HCT116 (cell line): ENCODE measurements around the gene GPR37. TPM values are rescaled to one million over a fixed set of nuclear protein-coding genes. Genes with fewer than 3 reads are reported as not detected.

Experiments
- ATAC-seq: fragments of 200-7000 bp; cut with Tn5 transposase; 2 replicates; pipeline ENCODE4 v1.9.1; 2020; ENCODE audit warnings: mild to moderate bottlenecking, moderate library complexity
- BruUV-seq: library from RNA; stranded (reverse); fragments of 400-500 nt; replicated peaks from 2 replicates; lab custom pipeline; 2021; lab: Mats Ljungman, UMichigan
- CTCF ChIA-PET: fragments of 300-600 bp; sonication (Branson Sonifier 250); formaldehyde crosslinking; loops from one replicate; lab custom pipeline; 2021; ENCODE audit warnings: antibody characterized with exemption; lab: Charles Lee
- POLR2A ChIA-PET: fragments of 300-600, 350-600 bp; sonication (Branson Sonifier 250); formaldehyde crosslinking; loops from one replicate; lab custom pipeline; 2021; ENCODE audit warnings: antibody characterized with exemption; lab: Charles Lee
- RAD21 ChIA-PET, 2 experiments: fragments of 300-600 bp; sonication (Branson Sonifier 250); formaldehyde crosslinking; loops; one replicate each; lab custom pipeline; 2023; ENCODE audit warnings: low total read pairs in 2 of 2; ENCODE audit not compliant: uncharacterized antibody in 2 of 2, unreplicated experiment in 2 of 2, low non-redundant PET in 1 of 2; lab: Charles Lee
- DNase-seq: peaks from one replicate; pipeline ENCODE4 v3.0.0-alpha.2; 2010; ENCODE audit warnings: low read depth, low spot score
- H2AFZ ChIP-seq: fragments of 200-600 bp; shearing (Covaris generic), sonication (generic); 2 replicates; pipeline ENCODE4 v1.6.1; 2017; ENCODE audit warnings: low read depth, mixed run types, mixed read lengths, antibody characterized with exemption, low read length; ENCODE audit not compliant: poor library complexity, severe bottlenecking
- H3K27ac ChIP-seq: 2 replicates; pipeline ENCODE4 v1.5.1; 2012; ENCODE audit warnings: low read depth, low read length
- H3K27me3 ChIP-seq: fragments of 200-600 bp; sonication (generic); 2 replicates; pipeline ENCODE4 v1.6.1; 2016; ENCODE audit warnings: mixed run types, low read length, mixed read lengths; ENCODE audit not compliant: insufficient read depth
- H3K36me3 ChIP-seq, 2 experiments: fragments of 200-500 bp in 1 of 2; fragments of 200-600 bp in 1 of 2; sonication (Bioruptor generic) in 1 of 2; sonication (generic) in 1 of 2; 2 replicates each; pipeline versions ENCODE4 v1.5.1 to v1.6.1; 2014 to 2016; ENCODE audit warnings: low read length in 2 of 2, inconsistent platforms in 1 of 2, mixed read lengths in 1 of 2, mixed run types in 1 of 2; ENCODE audit not compliant: insufficient read depth in 2 of 2, control insufficient read depth in 1 of 2
- H3K4me1 ChIP-seq, 2 experiments: fragments of 200-600 bp in 1 of 2; sonication (generic) in 1 of 2; 2 replicates each; pipeline versions ENCODE4 v1.5.1 to v1.6.1; 2012 to 2017; ENCODE audit warnings: low read length in 2 of 2, inconsistent platforms in 1 of 2, mild to moderate bottlenecking in 1 of 2, mixed read lengths in 1 of 2, mixed run types in 1 of 2, moderate library complexity in 1 of 2; ENCODE audit not compliant: insufficient read depth in 2 of 2, control insufficient read depth in 1 of 2
- H3K4me2 ChIP-seq: fragments of 200-600 bp; sonication (generic); 2 replicates; pipeline ENCODE4 v1.6.1; 2017; ENCODE audit warnings: mixed run types, low read length, mixed read lengths
- H3K4me3 ChIP-seq, 2 experiments: fragments of 200-600 bp in 1 of 2; sonication (generic) in 1 of 2; replicated peaks in 1 of 2; 2 replicates each; pipeline ENCODE4 v1.5.1; 2011 to 2016; ENCODE audit warnings: low read length in 2 of 2, control low read depth in 1 of 2, low read depth in 1 of 2, mild to moderate bottlenecking in 1 of 2, mixed read lengths in 1 of 2, mixed run types in 1 of 2
- H3K79me2 ChIP-seq: fragments of 200-600 bp; sonication (generic); 2 replicates; pipeline ENCODE4 v1.6.1; 2017; ENCODE audit warnings: mild to moderate bottlenecking, mixed run types, low read length, moderate library complexity, mixed read lengths; ENCODE audit not compliant: insufficient read depth
- H3K9ac ChIP-seq: fragments of 200-600 bp; sonication (generic); 2 replicates; pipeline ENCODE4 v1.6.1; 2016; ENCODE audit warnings: low read length, mixed read lengths
- H3K9me2 ChIP-seq: fragments of 200-600 bp; sonication (generic), shearing (Covaris generic); 2 replicates; pipeline ENCODE4 v1.6.1; 2017; ENCODE audit warnings: mixed run types, mild to moderate bottlenecking, moderate library complexity; ENCODE audit not compliant: insufficient read depth
- H3K9me3 ChIP-seq, 2 experiments: fragments of 200-500 bp in 1 of 2; fragments of 200-600 bp in 1 of 2; sonication (Bioruptor generic) in 1 of 2; sonication (generic) in 1 of 2; 2 replicates each; pipeline ENCODE4 v1.6.1; 2014 to 2017; ENCODE audit warnings: low read length in 2 of 2, mixed read lengths in 2 of 2, inconsistent platforms in 1 of 2, low read depth in 1 of 2, mild to moderate bottlenecking in 1 of 2, mixed run types in 1 of 2, moderate library complexity in 1 of 2; ENCODE audit not compliant: control insufficient read depth in 1 of 2, insufficient read depth in 1 of 2
- H4K20me1 ChIP-seq: fragments of 200-600 bp; sonication (generic), shearing (Covaris generic); 2 replicates; pipeline ENCODE4 v1.6.1; 2017; ENCODE audit warnings: mixed run types, mild to moderate bottlenecking, moderate library complexity; ENCODE audit not compliant: insufficient read depth
- ATF3 ChIP-seq: IDR thresholded peaks from 2 replicates; pipeline ENCODE4 v1.6.1; 2012
- CBX3 ChIP-seq: IDR thresholded peaks from 2 replicates; pipeline ENCODE4 v1.6.1; 2012; ENCODE audit warnings: low read depth
- CEBPB ChIP-seq: IDR thresholded peaks from 2 replicates; pipeline ENCODE4 v1.6.1; 2012; ENCODE audit warnings: low read depth
- EGR1 ChIP-seq: IDR thresholded peaks from 2 replicates; pipeline ENCODE4 v1.6.1; 2012; ENCODE audit warnings: low read depth
- ELF1 ChIP-seq: IDR thresholded peaks from 2 replicates; pipeline ENCODE4 v1.6.1; 2012; ENCODE audit warnings: low read depth, borderline replicate concordance
- FOSL1 ChIP-seq: IDR thresholded peaks from 2 replicates; pipeline ENCODE4 v1.6.1; 2012; ENCODE audit warnings: low read depth
- JUND ChIP-seq: IDR thresholded peaks from 2 replicates; pipeline ENCODE4 v1.6.1; 2012
- MAX ChIP-seq: IDR thresholded peaks from 2 replicates; pipeline ENCODE4 v1.6.1; 2012
- POLR2A ChIP-seq: IDR thresholded peaks from 2 replicates; pipeline ENCODE4 v1.7.0; 2011; ENCODE audit warnings: borderline replicate concordance; ENCODE audit not compliant: insufficient read depth, insufficient read length; ENCODE audit errors: extremely low read depth
- POLR2AphosphoS5 ChIP-seq: IDR thresholded peaks from 2 replicates; pipeline ENCODE4 v1.6.1; 2011; ENCODE audit warnings: mild to moderate bottlenecking, low read depth, low read length, moderate library complexity
- RAD21 ChIP-seq: IDR thresholded peaks from 2 replicates; pipeline ENCODE4 v1.6.1; 2012; ENCODE audit warnings: low read depth, mild to moderate bottlenecking
- REST ChIP-seq: IDR thresholded peaks from 2 replicates; pipeline ENCODE4 v1.6.1; 2012; ENCODE audit warnings: low read depth
- SIN3A ChIP-seq: IDR thresholded peaks from 2 replicates; pipeline ENCODE4 v1.6.1; 2012; ENCODE audit warnings: low read depth
- SP1 ChIP-seq: IDR thresholded peaks from 2 replicates; pipeline ENCODE4 v1.6.1; 2012; ENCODE audit warnings: low read depth
- SRF ChIP-seq: IDR thresholded peaks from 2 replicates; pipeline ENCODE4 v1.6.1; 2012; ENCODE audit warnings: low read depth
- TCF7L2 ChIP-seq: IDR thresholded peaks from 2 replicates; pipeline ENCODE4 v1.7.0; 2011; ENCODE audit warnings: borderline replicate concordance, inconsistent platforms; ENCODE audit not compliant: insufficient read depth, insufficient read length; ENCODE audit errors: extremely low read depth
- YY1 ChIP-seq: IDR thresholded peaks from 2 replicates; pipeline ENCODE4 v1.6.1; 2011; ENCODE audit warnings: low read length, low read depth, moderate library complexity, mild to moderate bottlenecking; ENCODE audit not compliant: insufficient replicate concordance; ENCODE audit errors: extremely low read depth
- ZFX ChIP-seq: fragments of 450-650 bp; IDR thresholded peaks from 2 replicates; pipeline ENCODE4 v1.6.1; 2017
- ZNF274 ChIP-seq: fragments of 200-500 bp; sonication (Bioruptor generic); IDR thresholded peaks from 2 replicates; pipeline ENCODE4 v1.6.1; 2014; ENCODE audit warnings: mild to moderate bottlenecking, low read depth, low read length, inconsistent platforms
- intact Hi-C: fragments of 100-400 bp; cut with micrococcal nuclease; formaldehyde crosslinking; loops from 2 replicates; pipeline ENCODE4 v1.10.0; 2022
- total RNA-seq: library from RNA; stranded (reverse); gene quantifications from one replicate; pipeline ENCODE4 v1.2.1, GENCODE V29; 2021; ENCODE audit not compliant: unreplicated experiment
- TF ChIP-seq, protein P1 (sequence below), 3 experiments: fragments of 200-600 bp in 1 of 3; sonication (generic) in 1 of 3; IDR thresholded peaks in 2 of 3; conservative IDR thresholded peaks in 1 of 3; 2 replicates each; pipeline ENCODE4 v1.5.1; 2012 to 2017; ENCODE audit warnings: low read depth in 2 of 3, low read length in 2 of 3, antibody characterized with exemption in 1 of 3, borderline replicate concordance in 1 of 3, control low read depth in 1 of 3, mild to moderate bottlenecking in 1 of 3, mixed read lengths in 1 of 3, mixed run types in 1 of 3, moderate library complexity in 1 of 3; ENCODE audit not compliant: insufficient read depth in 1 of 3

The GPR37 gene
- total RNA-seq, 1 experiment from 2014 or later, result 2.2 TPM

GRCh38 chr7:124777268-124777667, 11.7 kb upstream of the GPR37 start:
- no peaks in the 10 kb centered on the region for H3K9me3 ChIP-seq
- H3K9me2 ChIP-seq, result no peaks in the 10 kb centered on the region
- TF ChIP-seq TCF7L2 (no peak), JUND (no peak), SIN3A (no peak), FOSL1 (no peak), CEBPB (no peak), EGR1 (no peak), POLR2A (no peak), YY1 (no peak), REST (no peak), RAD21 (no peak), SRF (no peak), POLR2AphosphoS5 (no peak), ZNF274 (no peak), MAX (no peak), ZFX (no peak), ATF3 (no peak), SP1 (no peak), ELF1 (no peak), CBX3 (no peak)
- TF ChIP-seq, protein P1, sequence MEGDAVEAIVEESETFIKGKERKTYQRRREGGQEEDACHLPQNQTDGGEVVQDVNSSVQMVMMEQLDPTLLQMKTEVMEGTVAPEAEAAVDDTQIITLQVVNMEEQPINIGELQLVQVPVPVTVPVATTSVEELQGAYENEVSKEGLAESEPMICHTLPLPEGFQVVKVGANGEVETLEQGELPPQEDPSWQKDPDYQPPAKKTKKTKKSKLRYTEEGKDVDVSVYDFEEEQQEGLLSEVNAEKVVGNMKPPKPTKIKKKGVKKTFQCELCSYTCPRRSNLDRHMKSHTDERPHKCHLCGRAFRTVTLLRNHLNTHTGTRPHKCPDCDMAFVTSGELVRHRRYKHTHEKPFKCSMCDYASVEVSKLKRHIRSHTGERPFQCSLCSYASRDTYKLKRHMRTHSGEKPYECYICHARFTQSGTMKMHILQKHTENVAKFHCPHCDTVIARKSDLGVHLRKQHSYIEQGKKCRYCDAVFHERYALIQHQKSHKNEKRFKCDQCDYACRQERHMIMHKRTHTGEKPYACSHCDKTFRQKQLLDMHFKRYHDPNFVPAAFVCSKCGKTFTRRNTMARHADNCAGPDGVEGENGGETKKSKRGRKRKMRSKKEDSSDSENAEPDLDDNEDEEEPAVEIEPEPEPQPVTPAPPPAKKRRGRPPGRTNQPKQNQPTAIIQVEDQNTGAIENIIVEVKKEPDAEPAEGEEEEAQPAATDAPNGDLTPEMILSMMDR (IDR thresholded peaks at IDR 0.05 in 2 of 3, conservative IDR thresholded peaks at IDR 0.05 in 1 of 3; ENCODE audit: borderline replicate concordance in 1 of 3, insufficient read depth in 1 of 3, low read depth in 2 of 3, low read length in 2 of 3), result no peak
- intact Hi-C loops, result loop anchor here (10.0 kb wide), 1 partner anchor 502 kb away; no protein-coding TSS in a partner anchor
- H3K4me2 ChIP-seq, result no peak overlapping the region
- no peak overlapping the region for H2AFZ ChIP-seq
- no peaks in the 10 kb centered on the region for H3K36me3 ChIP-seq
- no peaks in the 10 kb centered on the region for H3K27me3 ChIP-seq
- no peak overlapping the region for H3K27ac ChIP-seq
- no peaks in the 10 kb centered on the region for H3K79me2 ChIP-seq
- ChIA-PET CTCF (no interaction called here), POLR2A (no interaction called here), RAD21 (no interaction called here)
- BruUV-seq, result no TSS peak
- no peak overlapping the region for H3K4me3 ChIP-seq
- ATAC-seq (no peak), DNase-seq (no peak)
- no peaks in the 10 kb centered on the region for H3K4me1 ChIP-seq
- H4K20me1 ChIP-seq, result no peaks in the 10 kb centered on the region
- H3K9ac ChIP-seq, result no peak overlapping the region
